Inferior parietal cortex (tissue), 1 donor: ENCODE data around the gene PCDHA13.
"Not testable (repeated sequence)": the region's sequence is repeated elsewhere in the genome, so short reads cannot be mapped to it uniquely, and the experiment has no call there.

Experiments
- DNase-seq: peaks from one replicate; pipeline ENCODE4 v3.0.0-alpha.2; 2016; ENCODE audit errors: extremely low spot score

PCDHA13 gene

DNA sequence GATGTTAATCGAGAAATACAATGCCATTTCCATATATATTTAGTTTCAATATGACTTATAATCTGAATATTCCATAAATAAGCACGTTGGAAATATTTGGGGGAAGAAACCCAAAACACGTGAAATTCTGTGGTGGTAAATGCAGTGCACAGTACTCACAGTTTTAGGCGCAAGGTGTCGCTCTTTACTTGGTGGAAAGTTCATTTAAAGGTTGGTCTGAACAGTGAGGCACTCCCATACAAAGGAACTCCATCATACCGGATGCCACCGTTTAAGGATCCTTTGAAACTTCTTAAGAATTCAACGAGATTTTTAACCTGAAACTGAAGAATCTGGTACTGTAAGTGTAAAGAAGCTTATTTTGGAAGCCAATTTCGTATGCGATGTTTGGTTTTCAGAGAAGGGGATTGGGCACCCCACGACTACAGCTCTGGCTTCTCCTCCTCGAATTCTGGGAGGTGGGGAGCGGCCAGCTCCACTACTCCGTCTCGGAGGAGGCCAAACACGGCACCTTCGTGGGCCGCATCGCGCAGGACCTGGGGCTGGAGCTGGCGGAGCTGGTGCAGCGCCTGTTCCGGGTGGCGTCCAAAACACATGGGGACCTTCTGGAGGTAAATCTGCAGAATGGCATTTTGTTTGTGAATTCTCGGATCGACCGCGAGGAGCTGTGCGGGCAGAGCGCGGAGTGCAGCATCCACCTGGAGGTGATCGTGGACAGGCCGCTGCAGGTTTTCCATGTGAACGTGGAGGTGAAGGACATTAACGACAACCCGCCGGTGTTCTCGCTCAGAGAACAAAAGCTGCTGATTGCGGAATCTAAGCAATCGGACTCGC is 13.0 kb upstream of the PCDHA13 start, which contains the start of gene PCDHA11:
PCDHA11 (plus strand) TSS at position 237 of the 834 bp plus-strand sequence; CDS start at position 384, 147 bp downstream.
- peak; percentile 62 for DNase-seq

- peak; percentile 55 for DNase-seq
Measured at GRCh38 chr5:140869555-140869886, 12.4 kb upstream of the PCDHA13 start.

DNA sequence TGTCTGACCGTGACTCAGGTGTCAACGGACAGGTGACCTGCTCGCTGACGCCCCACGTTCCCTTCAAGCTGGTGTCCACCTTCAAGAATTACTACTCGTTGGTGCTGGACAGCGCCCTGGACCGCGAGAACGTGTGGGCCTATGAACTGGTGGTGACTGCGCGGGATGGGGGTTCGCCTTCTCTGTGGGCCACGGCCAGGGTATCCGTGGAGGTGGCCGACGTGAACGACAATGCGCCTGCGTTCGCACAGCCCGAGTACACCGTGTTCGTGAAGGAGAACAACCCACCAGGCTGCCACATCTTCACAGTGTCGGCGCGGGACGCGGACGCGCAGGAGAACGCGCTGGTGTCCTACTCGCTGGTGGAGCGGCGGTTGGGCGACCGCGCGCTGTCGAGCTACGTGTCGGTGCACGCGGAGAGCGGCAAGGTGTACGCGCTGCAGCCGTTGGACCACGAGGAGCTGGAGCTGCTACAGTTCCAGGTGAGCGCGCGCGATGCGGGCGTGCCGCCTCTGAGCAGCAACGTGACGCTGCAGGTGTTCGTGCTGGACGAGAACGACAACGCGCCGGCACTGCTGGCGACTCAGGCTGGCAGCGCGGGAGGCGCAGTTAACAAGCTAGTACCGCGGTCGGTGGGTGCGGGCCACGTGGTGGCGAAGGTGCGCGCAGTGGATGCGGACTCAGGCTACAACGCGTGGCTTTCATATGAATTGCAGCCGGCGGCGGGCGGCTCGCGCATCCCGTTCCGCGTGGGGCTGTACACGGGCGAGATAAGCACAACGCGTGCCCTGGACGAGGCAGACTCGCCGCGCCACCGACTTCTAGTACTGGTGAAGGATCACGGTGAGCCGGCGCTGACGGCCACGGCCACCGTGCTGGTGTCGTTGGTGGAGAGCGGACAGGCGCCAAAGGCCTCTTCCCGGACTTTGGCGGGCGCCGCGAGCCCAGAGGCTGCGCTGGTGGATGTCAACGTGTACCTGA is 11.4 kb upstream of the PCDHA13 start:
- no peak for DNase-seq

DNA sequence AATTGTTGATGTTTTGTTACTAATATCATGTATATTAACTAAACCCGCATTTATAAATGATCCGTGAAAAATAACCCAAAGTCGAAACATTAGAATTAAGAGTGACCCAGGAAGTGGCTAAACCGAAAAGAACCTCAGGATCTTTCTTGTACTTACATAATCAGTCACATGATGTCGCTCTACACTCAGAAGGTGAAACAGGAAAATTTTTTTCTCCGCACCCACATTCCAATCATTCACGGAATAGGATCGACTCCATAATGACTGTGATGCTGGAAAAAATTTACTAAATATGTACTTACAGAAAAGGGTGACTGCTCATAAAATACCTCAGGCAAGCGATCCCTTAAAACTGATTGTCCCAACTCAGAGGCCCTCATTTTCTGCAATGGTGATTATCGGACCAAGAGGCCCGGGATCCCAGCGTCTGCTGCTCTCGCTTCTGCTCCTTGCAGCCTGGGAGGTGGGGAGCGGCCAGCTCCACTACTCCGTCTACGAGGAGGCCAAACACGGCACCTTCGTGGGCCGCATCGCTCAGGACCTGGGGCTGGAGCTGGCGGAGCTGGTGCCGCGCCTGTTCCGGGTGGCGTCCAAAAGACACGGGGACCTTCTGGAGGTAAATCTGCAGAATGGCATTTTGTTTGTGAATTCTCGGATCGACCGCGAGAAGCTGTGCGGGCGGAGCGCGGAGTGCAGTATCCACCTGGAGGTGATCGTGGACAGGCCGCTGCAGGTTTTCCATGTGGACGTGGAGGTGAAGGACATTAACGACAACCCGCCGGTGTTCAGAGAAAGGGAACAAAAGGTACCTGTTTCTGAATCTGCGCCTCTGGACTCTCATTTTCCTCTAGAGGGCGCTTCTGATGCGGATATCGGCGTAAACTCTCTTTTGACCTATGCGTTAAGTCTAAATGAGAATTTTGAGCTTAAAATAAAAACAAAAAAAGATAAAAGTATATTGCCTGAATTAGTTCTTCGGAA is 6.5 kb upstream of the PCDHA13 start, which contains the start of gene PCDHA12:
PCDHA12 (plus strand) TSS at position 224 of the 981 bp plus-strand sequence; CDS start at position 389, 165 bp downstream.
- DNase-seq, result no peak

DNA sequence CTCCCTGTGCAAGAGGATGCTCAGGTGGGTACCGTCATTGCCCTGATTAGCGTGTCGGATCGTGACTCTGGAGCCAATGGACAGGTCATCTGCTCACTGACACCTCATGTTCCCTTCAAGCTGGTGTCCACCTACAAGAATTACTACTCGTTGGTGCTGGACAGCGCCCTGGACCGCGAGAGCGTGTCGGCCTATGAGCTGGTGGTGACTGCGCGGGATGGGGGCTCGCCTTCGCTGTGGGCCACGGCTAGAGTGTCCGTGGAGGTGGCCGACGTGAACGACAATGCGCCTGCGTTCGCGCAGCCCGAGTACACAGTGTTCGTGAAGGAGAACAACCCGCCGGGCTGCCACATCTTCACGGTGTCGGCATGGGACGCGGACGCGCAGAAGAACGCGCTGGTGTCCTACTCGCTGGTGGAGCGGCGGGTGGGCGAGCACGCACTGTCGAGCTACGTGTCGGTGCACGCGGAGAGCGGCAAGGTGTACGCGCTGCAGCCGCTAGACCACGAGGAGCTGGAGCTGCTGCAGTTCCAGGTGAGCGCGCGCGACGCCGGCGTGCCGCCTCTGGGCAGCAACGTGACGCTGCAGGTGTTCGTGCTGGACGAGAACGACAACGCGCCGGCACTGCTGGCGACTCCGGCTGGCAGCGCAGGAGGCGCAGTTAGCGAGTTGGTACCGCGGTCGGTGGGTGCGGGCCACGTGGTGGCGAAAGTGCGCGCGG is 5.2 kb upstream of the PCDHA13 start:
- not testable (repeated sequence) for DNase-seq

GRCh38 chr5:140877262-140877581 is 4.7 kb upstream of the PCDHA13 start:
- DNase-seq, result no peak

- DNase-seq, result peak; percentile 33
Measured at GRCh38 chr5:140882591-140882899, 621 bp downstream of the PCDHA13 start.

GRCh38 chr5:140883373-140883772 is 1.4 kb downstream of the PCDHA13 start:
- DNase-seq, result no peak

DNA sequence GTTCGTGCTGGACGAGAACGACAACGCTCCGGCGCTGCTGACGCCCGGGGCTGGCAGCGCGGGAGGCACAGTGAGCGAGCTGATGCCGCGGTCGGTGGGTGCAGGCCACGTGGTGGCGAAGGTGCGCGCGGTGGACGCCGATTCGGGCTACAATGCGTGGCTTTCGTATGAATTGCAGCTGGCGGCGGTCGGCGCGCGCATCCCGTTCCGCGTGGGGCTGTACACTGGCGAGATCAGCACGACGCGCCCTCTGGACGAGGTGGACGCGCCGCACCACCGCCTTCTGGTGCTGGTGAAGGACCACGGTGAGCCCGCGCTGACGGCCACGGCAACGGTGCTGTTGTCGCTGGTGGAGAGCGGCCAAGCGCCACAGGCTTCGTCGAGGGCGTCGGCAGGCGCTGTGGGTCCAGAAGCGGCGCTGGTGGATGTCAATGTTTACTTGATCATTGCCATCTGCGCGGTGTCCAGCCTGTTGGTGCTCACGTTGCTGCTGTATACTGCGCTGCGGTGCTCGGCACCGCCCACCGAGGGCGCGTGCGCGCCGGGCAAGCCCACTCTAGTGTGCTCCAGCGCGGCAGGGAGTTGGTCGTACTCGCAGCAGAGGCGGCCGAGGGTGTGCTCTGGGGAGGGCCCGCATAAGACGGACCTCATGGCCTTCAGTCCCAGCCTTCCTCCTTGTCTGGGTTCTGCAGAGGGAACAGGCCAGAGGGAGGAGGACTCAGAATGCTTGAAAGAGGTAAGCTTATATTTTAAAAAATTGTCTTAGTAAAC is 2.2 kb downstream of the PCDHA13 start:
- DNase-seq, result no peak

GRCh38 chr5:140916325-140916724 is 34.4 kb downstream of the PCDHA13 start:
- no peak for DNase-seq

- peak; percentile 45 for DNase-seq
Measured at GRCh38 chr5:140923601-140924000, 41.7 kb downstream of the PCDHA13 start.

DNA sequence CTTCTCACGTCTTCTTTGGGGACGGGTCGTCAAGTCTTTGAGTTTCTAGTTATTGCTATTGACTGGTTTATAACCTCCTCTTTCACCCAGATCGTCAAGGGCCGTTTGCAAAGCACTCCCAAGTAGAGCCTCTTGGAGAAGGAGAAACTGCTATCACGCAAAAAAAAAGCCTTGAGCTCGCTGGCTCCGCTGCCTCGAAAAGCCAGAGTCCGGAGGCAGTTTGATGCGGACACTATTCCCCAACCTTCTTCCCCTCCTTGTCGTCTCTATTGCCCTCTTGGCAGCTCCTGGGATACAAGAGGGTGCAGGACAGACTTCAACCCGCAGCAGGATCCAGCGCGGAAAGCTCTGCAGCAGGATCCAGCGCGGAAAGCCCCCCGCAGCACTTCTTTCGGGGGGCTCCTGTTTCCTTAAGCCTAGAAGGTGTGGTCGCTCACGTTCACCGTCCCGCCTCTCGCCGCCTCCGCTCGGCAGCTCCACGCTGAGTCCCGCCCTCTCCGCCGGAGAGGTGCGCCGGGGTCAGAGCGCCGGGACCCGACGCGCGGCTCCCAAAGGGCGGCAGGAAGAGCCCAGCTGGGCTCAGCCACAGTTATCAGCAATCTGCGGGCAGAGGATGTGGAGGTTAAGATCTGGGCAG is 44.0 kb downstream of the PCDHA13 start, which contains the start of gene PCDHAC1:
PCDHAC1 (plus strand) TSS at position 494 of the 637 bp plus-strand sequence. CDS start 594 bp downstream, outside the sequence.
- DNase-seq, result no peak

GRCh38 chr5:140926443-140927227 is 44.7 kb downstream of the PCDHA13 start:
- DNase-seq, result peak; percentile 71

DNA sequence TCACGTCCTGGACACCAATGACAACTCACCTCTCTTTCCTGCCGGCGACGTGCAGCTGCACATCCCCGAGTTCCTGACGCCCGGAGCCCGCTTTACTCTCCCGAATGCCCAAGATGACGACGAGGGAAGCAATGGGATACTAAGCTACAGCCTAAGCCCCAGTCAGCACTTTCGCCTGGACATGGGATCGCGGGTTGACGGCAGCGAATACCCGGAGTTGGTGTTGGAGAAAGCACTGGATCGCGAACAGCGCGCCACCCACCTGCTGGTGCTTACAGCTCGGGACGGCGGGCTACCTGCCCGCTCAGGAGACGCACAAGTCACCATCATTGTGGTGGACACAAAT is 45.3 kb downstream of the PCDHA13 start:
- no peak for DNase-seq
